ACC112 (cell line): ENCODE measurements around the gene CAPN1.
"Not testable (repeated sequence)": the region's sequence is repeated elsewhere in the genome, so short reads cannot be mapped to it uniquely, and the experiment has no call there.

Experiments used
- H2AFZ ChIP-seq: fragments of 200-600 bp; sonication (generic); one replicate; pipeline ENCODE4 v1.6.0; 2017; ENCODE audit warnings: antibody characterized with exemption, low read length; ENCODE audit not compliant: unreplicated experiment
- H3K27ac ChIP-seq: fragments of 200-600 bp; sonication (generic); 2 replicates; pipeline ENCODE4 v1.5.1; 2014; ENCODE audit warnings: low read depth, mild to moderate bottlenecking, antibody characterized with exemption, low read length, moderate library complexity
- H3K27me3 ChIP-seq: fragments of 200-600 bp; sonication (generic); 2 replicates; pipeline ENCODE4 v1.6.1; 2014; ENCODE audit warnings: mild to moderate bottlenecking, antibody characterized with exemption, low read length, moderate library complexity, mixed read lengths; ENCODE audit not compliant: insufficient read depth
- H3K36me3 ChIP-seq: fragments of 200-600 bp; sonication (generic); 2 replicates; pipeline ENCODE4 v1.6.1; 2016; ENCODE audit warnings: mild to moderate bottlenecking, antibody characterized with exemption, low read length, moderate library complexity, mixed read lengths; ENCODE audit not compliant: insufficient read depth
- H3K4me1 ChIP-seq: fragments of 200-600 bp; sonication (generic); one replicate; pipeline ENCODE4 v1.6.1; 2016; ENCODE audit warnings: low read length, mixed read lengths; ENCODE audit not compliant: insufficient read depth, unreplicated experiment, control insufficient read depth
- H3K4me3 ChIP-seq: fragments of 200-600 bp; sonication (generic); 2 replicates; pipeline ENCODE4 v1.5.1; 2014; ENCODE audit warnings: mild to moderate bottlenecking, low read depth, low read length
- H3K79me2 ChIP-seq: fragments of 200-600 bp; sonication (generic); one replicate; pipeline ENCODE4 v1.6.0; 2016; ENCODE audit warnings: low read length; ENCODE audit not compliant: control insufficient read depth, unreplicated experiment, insufficient read depth

The CAPN1 gene

GRCh38 chr11:65160643-65161042 lies 21.1 kb upstream of the CAPN1 start:
- no peaks in the 10 kb centered on the region for H3K36me3 ChIP-seq
- peaks cover 3% of the 10 kb centered on the region for H3K4me1 ChIP-seq
- H3K79me2 ChIP-seq = no peaks in the 10 kb centered on the region
- no peaks in the 10 kb centered on the region for H3K27me3 ChIP-seq
- no peak overlapping the region for H3K4me3 ChIP-seq
- no peak overlapping the region for H3K27ac ChIP-seq
- no peak overlapping the region for H2AFZ ChIP-seq

- no peak overlapping the region for H2AFZ ChIP-seq
- H3K4me1 ChIP-seq = peaks cover 7% of the 10 kb centered on the region
- H3K27ac ChIP-seq = no peak overlapping the region
- H3K4me3 ChIP-seq = no peak overlapping the region
- no peaks in the 10 kb centered on the region for H3K27me3 ChIP-seq
- H3K36me3 ChIP-seq = no peaks in the 10 kb centered on the region
- H3K79me2 ChIP-seq = no peaks in the 10 kb centered on the region
Measured at GRCh38 chr11:65163684-65164083, 18.0 kb upstream of the CAPN1 start.

GRCh38 chr11:65165410-65166317 lies 16.1 kb upstream of the CAPN1 start:
- Histone ChIP-seq H3K79me2 (no peaks in the 10 kb centered on the region), H3K27ac (peak overlapping the region; percentile 4; the same call in 1 of the 2 replicates), H3K27me3 (no peaks in the 10 kb centered on the region), H2AFZ (peak overlapping the region; percentile 98), H3K4me1 (peaks cover 7% of the 10 kb centered on the region), H3K36me3 (no peaks in the 10 kb centered on the region), H3K4me3 (peak overlapping the region; percentile 63)

- Histone ChIP-seq H3K79me2 (no peaks in the 10 kb centered on the region), H3K4me3 (no peak overlapping the region), H3K4me1 (peaks cover 7% of the 10 kb centered on the region), H3K27me3 (no peaks in the 10 kb centered on the region), H3K27ac (no peak overlapping the region), H2AFZ (no peak overlapping the region), H3K36me3 (no peaks in the 10 kb centered on the region)
Measured at GRCh38 chr11:65166893-65167292, 14.8 kb upstream of the CAPN1 start.

- Histone ChIP-seq H3K4me3 (no peak overlapping the region), H3K36me3 (no peaks in the 10 kb centered on the region), H3K79me2 (no peaks in the 10 kb centered on the region), H2AFZ (no peak overlapping the region), H3K4me1 (peaks cover 7% of the 10 kb centered on the region), H3K27ac (no peak overlapping the region), H3K27me3 (no peaks in the 10 kb centered on the region)
Measured at GRCh38 chr11:65167656-65168055, 14.1 kb upstream of the CAPN1 start.

GRCh38 chr11:65169164-65169641 lies 12.5 kb upstream of the CAPN1 start:
- Histone ChIP-seq H3K79me2 (no peaks in the 10 kb centered on the region), H3K4me1 (peaks cover 7% of the 10 kb centered on the region), H2AFZ (peak overlapping the region; percentile 75), H3K36me3 (no peaks in the 10 kb centered on the region), H3K4me3 (no peak overlapping the region), H3K27me3 (no peaks in the 10 kb centered on the region), H3K27ac (no peak overlapping the region)

GRCh38 chr11:65170058-65170534 lies 11.6 kb upstream of the CAPN1 start, which contains the start of gene SPDYC:
Gene SPDYC (plus strand): TSS chr11:65170233. CDS start chr11:65171358, 1,125 bp downstream.
- Histone ChIP-seq H2AFZ (peak within 1 kb of the TSS; percentile 75), H3K79me2 (no peaks in the 10 kb centered on the region), H3K36me3 (no peaks in the 10 kb centered on the region), H3K4me1 (peaks cover 7% of the 10 kb centered on the region), H3K27me3 (no peaks in the 10 kb centered on the region), H3K4me3 (no peak within 1 kb of the TSS), H3K27ac (no peak within 1 kb of the TSS)

GRCh38 chr11:65172600-65172999 lies 9.1 kb upstream of the CAPN1 start:
- H3K4me1 ChIP-seq = no peaks in the 10 kb centered on the region
- no peak overlapping the region for H2AFZ ChIP-seq
- H3K79me2 ChIP-seq = no peaks in the 10 kb centered on the region
- H3K4me3 ChIP-seq = no peak overlapping the region
- no peaks in the 10 kb centered on the region for H3K36me3 ChIP-seq
- no peak overlapping the region for H3K27ac ChIP-seq
- H3K27me3 ChIP-seq = no peaks in the 10 kb centered on the region

- not testable (repeated sequence) for H3K36me3 ChIP-seq, H3K79me2 ChIP-seq, H3K27ac ChIP-seq, H3K4me3 ChIP-seq, H2AFZ ChIP-seq, H3K4me1 ChIP-seq, H3K27me3 ChIP-seq
Measured at GRCh38 chr11:65174571-65175010, 7.1 kb upstream of the CAPN1 start.

GRCh38 chr11:65180877-65181568 lies 705 bp upstream of the CAPN1 start:
- Histone ChIP-seq H3K4me3 (peak overlapping the region; percentile 91), H3K79me2 (peaks cover 33% of the 10 kb centered on the region), H3K4me1 (peaks cover 9% of the 10 kb centered on the region), H2AFZ (peak overlapping the region; percentile 76), H3K27ac (no peak overlapping the region), H3K27me3 (no peaks in the 10 kb centered on the region), H3K36me3 (no peaks in the 10 kb centered on the region)
